ENCODE data around the gene ABLIM1.

GRCh38 chr10:114678336-114678735 is 20.3 kb upstream of the ABLIM1 start:
- TF ChIP-seq, protein P1, sequence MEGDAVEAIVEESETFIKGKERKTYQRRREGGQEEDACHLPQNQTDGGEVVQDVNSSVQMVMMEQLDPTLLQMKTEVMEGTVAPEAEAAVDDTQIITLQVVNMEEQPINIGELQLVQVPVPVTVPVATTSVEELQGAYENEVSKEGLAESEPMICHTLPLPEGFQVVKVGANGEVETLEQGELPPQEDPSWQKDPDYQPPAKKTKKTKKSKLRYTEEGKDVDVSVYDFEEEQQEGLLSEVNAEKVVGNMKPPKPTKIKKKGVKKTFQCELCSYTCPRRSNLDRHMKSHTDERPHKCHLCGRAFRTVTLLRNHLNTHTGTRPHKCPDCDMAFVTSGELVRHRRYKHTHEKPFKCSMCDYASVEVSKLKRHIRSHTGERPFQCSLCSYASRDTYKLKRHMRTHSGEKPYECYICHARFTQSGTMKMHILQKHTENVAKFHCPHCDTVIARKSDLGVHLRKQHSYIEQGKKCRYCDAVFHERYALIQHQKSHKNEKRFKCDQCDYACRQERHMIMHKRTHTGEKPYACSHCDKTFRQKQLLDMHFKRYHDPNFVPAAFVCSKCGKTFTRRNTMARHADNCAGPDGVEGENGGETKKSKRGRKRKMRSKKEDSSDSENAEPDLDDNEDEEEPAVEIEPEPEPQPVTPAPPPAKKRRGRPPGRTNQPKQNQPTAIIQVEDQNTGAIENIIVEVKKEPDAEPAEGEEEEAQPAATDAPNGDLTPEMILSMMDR (IDR thresholded peaks at IDR 0.05): no peak
- TF ChIP-seq EP300 (IDR thresholded peaks at IDR 0.05): no peak
- no peak for TF ChIP-seq POLR2AphosphoS5 (IDR thresholded peaks at IDR 0.05)

All from esophagus muscularis mucosa (tissue), 4 donors.